NCI-H1436 (cell line): ENCODE results near the gene ABCA5.

ENCODE experiments used
- DNase-seq: peaks from one replicate; lab custom pipeline; 2025; lab: John Stamatoyannopoulos, UW

The ABCA5 gene

GRCh38 chr17:69327060-69327831 is at the start of gene ABCA5:
TSS of gene ABCA5 (minus strand) at chr17:69327133. CDS start at chr17:69314415, 12,718 bp downstream.
- DNase-seq, result peak; percentile 92

- no peak for DNase-seq
Measured at GRCh38 chr17:69375229-69375628, 48.3 kb upstream of the ABCA5 start.

GRCh38 chr17:69373069-69373468 is 46.1 kb upstream of the ABCA5 start:
- DNase-seq, result no peak

GRCh38 chr17:69367298-69367697 is 40.4 kb upstream of the ABCA5 start:
- DNase-seq, result no peak

GRCh38 chr17:69363488-69364210 is 36.7 kb upstream of the ABCA5 start:
- DNase-seq, result no peak

- no peak for DNase-seq
Measured at GRCh38 chr17:69361156-69361555, 34.2 kb upstream of the ABCA5 start.

GRCh38 chr17:69358688-69359596 is 32.0 kb upstream of the ABCA5 start:
- peak; percentile 32 for DNase-seq

GRCh38 chr17:69357701-69358100 is 30.8 kb upstream of the ABCA5 start:
- DNase-seq, result no peak

- DNase-seq, result no peak
Measured at GRCh38 chr17:69356625-69357024, 29.7 kb upstream of the ABCA5 start.

GRCh38 chr17:69350911-69351310 is 24.0 kb upstream of the ABCA5 start:
- no peak for DNase-seq

- DNase-seq, result no peak
Measured at GRCh38 chr17:69348429-69348828, 21.5 kb upstream of the ABCA5 start.

- no peak for DNase-seq
Measured at GRCh38 chr17:69346766-69347165, 19.8 kb upstream of the ABCA5 start.

GRCh38 chr17:69344939-69345338 is 18.0 kb upstream of the ABCA5 start:
- no peak for DNase-seq

GRCh38 chr17:69342896-69343644 is 16.1 kb upstream of the ABCA5 start:
- DNase-seq, result no peak

- no peak for DNase-seq
Measured at GRCh38 chr17:69339937-69340336, 13.0 kb upstream of the ABCA5 start.

- no peak for DNase-seq
Measured at GRCh38 chr17:69336996-69337395, 10.1 kb upstream of the ABCA5 start.

GRCh38 chr17:69336580-69336979 is 9.6 kb upstream of the ABCA5 start:
- DNase-seq, result no peak

GRCh38 chr17:69335058-69335457 is 8.1 kb upstream of the ABCA5 start:
- DNase-seq, result no peak

- no peak for DNase-seq
Measured at GRCh38 chr17:69333561-69333960, 6.6 kb upstream of the ABCA5 start.

- DNase-seq, result no peak
Measured at GRCh38 chr17:69331756-69332155, 4.8 kb upstream of the ABCA5 start.

GRCh38 chr17:69326377-69327059 is 415 bp downstream of the ABCA5 start:
- no peak for DNase-seq
